K562 (cell line): ENCODE measurements around the gene HDAC5.
"Not testable (repeated sequence)": the region's sequence is repeated elsewhere in the genome, so short reads cannot be mapped to it uniquely, and the experiment has no call there.

Source experiments
- BHLHE40 ChIP-seq: IDR thresholded peaks from 2 replicates; pipeline ENCODE4 v1.6.1; 2011; ENCODE audit warnings: low read length, improper control_type of control experiment
- CHD4 ChIP-seq: fragments of 200-600 bp; sonication (generic); IDR thresholded peaks from 3 replicates; pipeline ENCODE4 v1.6.1; 2012; ENCODE audit warnings: low read depth, mild to moderate bottlenecking, mixed read lengths, low read length, inconsistent platforms; ENCODE audit not compliant: insufficient read depth, insufficient replicate concordance, poor library complexity, severe bottlenecking
- RBBP5 ChIP-seq: fragments of 200-600 bp; sonication (generic); IDR thresholded peaks from 2 replicates; pipeline ENCODE4 v1.6.1; 2012; ENCODE audit warnings: borderline replicate concordance, mild to moderate bottlenecking, low read length, control low read depth, inconsistent platforms; ENCODE audit not compliant: insufficient read depth, poor library complexity, severe bottlenecking
- RFX1 ChIP-seq: fragments of 450-650 bp; IDR thresholded peaks from 2 replicates; pipeline ENCODE4 v1.6.1; 2016; ENCODE audit warnings: mild to moderate bottlenecking, moderate library complexity
- RFX5 ChIP-seq: IDR thresholded peaks from 2 replicates; pipeline ENCODE4 v1.6.1; 2011; ENCODE audit warnings: low read depth, mild to moderate bottlenecking, improper control_type of control experiment, low read length
- TARDBP ChIP-seq: fragments of 450-650 bp; IDR thresholded peaks from 2 replicates; pipeline ENCODE4 v1.6.1; 2016
- ZBTB8A ChIP-seq: fragments of 450-650 bp; IDR thresholded peaks from 2 replicates; pipeline ENCODE4 v1.6.1; 2018; ENCODE audit warnings: mild to moderate bottlenecking, moderate library complexity; ENCODE audit not compliant: partially characterized antibody
- ZNF274 ChIP-seq: IDR thresholded peaks from 2 replicates; pipeline ENCODE4 v1.6.1; 2011; ENCODE audit warnings: low read depth, mild to moderate bottlenecking, low read length, moderate library complexity, borderline replicate concordance
- TF ChIP-seq, protein P1 (sequence below), 2 experiments: fragments of 450-650 bp in 1 of 2; sonication (generic) in 1 of 2; formaldehyde crosslinking in 1 of 2; IDR thresholded peaks in 1 of 2; conservative IDR thresholded peaks in 1 of 2; 2 replicates each; pipeline versions ENCODE4 v1.6.1 to v1.8.1; 2016 to 2023; ENCODE audit warnings: mild to moderate bottlenecking in 2 of 2, moderate library complexity in 2 of 2, inconsistent platforms in 1 of 2, missing genetic modification reagents in 1 of 2

DNA sequence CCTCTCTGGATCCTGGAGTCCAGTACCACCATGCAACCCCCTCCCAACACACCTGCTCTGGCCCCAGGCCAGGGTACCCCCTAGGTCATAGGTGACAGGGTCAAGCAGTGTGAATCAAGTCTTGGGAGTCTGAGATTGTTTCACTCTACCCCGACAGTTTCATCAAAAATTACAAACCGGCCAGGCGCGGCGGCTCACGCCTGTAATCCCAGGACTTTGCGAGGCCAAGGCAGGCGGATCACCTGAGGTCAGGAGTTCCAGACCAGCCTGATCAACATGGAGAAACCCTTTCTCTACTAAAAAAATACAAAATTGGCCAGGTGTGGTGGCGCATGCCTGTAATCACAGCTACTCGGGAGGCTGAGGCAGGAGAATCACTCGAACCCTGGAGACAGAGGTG, 3.2 kb downstream of the HDAC5 start:
- not testable (repeated sequence) for TF ChIP-seq CHD4, BHLHE40, ZNF274, RFX5, ZBTB8A, RFX1, TARDBP, RBBP5
- TF ChIP-seq, protein P1, sequence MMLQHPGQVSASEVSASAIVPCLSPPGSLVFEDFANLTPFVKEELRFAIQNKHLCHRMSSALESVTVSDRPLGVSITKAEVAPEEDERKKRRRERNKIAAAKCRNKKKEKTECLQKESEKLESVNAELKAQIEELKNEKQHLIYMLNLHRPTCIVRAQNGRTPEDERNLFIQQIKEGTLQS (IDR thresholded peaks at IDR 0.05) = not testable (repeated sequence)
- TF ChIP-seq, protein P1 (CRISPR knock-in tag; conservative IDR thresholded peaks at IDR 0.05) = not testable (repeated sequence)
